NOMO-1 treated with dmso at 0.1 percent for 144 hours (cell line): ENCODE results near the gene ENOPH1.
"Not testable (repeated sequence)": the region's sequence is repeated elsewhere in the genome, so short reads cannot be mapped to it uniquely, and the experiment has no call there.

ENCODE experiments used
- DNase-seq: peaks from one replicate; lab custom pipeline; 2025; ENCODE audit not compliant: unreplicated experiment; lab: John Stamatoyannopoulos, UW

The ENOPH1 gene

DNA sequence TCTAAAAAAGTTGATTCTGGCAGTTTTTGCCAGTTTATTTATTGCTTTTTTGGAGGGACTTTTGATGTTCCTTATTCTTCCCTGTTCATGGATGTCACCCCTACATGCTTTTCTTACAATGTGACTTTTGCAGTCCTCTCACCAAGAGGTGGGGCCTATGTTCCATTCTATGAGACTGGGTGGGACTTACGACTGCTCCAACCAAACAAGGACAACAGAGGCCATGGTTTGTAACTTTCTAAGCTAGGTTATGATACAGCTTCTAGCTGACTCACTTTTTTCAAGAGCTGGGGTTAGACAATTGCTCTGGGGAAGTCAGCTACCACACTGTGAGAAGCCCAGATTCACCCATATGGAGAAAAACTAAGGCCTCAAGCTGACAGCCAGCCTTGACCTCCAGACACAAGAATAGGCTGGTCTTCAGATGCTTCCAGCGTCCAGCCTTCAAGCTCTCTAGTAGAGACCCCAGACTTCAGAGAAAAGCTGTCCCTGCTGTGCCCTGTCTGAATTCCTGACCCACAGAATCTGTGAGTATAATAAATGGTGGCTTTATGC is 39.5 kb downstream of the ENOPH1 start:
- no peak for DNase-seq

DNA sequence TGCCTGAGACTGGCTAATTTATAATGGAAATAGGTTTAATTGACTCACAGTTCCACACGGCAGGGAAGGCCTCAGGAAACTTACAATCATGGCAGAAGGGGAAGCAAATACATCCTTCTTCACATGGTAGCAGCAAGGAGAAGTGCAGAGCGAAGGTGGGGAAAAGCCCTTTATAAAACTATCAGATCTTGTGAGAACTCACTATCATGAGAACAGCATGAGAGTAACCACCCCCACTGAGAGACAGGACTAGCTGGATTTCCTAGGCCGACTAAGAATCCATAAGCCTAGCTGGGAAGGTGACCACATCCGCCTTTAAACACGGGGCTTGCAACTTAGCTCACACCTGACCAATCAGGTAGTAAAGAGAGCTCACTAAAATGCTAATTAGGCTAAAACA is 42.7 kb downstream of the ENOPH1 start:
- not testable (repeated sequence) for DNase-seq

DNA sequence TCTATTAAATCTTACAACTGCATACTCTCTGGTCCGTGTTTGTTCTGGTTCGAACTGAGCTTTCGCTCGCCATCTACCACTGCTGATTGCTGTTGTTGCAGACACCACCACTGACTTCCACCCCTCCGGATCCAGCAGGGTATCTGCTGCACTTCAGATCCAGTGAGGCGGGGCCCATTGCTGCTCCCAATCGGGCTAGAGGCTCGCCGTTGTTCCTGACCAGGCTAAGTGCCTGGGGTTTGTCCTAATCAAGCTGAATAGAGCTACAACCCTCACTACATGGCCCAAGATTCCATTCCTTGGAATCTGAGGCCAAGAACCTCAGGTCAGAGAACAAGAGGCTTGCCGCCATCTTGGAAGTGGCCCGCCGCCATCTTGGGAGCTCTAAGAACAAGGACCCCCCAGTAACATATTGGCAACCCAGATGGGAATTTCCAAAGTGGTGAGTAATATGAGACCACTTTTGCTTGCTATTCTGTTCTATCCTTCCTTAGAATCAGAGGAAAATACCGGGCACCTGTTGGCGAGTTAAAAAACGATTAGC is 43.3 kb downstream of the ENOPH1 start:
- DNase-seq, result no peak

DNA sequence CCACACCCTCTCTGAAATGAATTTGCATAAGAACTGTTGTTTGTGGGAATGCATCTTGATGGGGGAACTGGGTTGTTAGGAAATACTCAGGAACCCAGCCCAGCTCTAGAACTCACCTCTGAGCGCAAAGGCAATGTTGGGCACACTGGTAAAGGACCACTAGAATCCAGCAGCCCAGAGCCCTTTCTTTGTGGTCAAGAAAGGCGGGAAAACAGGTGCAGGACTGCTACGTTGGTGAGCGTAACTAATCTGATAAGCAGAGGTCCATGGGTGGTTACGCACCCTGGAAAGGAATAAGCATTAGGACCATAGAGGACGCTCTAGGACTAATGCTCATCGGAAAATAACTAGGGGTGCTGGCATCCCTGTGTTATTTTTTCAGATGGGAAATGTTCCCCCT is 45.5 kb downstream of the ENOPH1 start:
- DNase-seq, result not testable (repeated sequence)

DNA sequence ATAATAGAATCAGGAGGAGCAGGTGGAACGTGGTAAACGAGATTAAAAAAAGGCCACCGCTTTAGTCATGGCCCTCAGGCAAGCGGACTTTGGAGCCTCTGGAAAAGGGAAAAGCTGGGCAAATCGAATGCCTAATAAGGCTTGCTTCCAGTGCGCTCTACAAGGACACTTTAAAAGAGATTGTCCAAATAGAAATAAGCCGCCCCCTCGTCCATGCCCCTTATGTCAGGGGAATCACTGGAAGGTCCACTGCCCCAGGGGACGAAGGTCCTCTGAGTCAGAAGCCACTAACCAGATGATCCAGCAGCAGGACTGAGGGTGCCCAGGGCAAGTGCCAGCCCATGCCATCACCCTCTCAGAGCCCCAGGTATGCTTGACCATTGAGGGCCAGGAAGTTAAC is 47.1 kb downstream of the ENOPH1 start:
- DNase-seq, result not testable (repeated sequence)

DNA sequence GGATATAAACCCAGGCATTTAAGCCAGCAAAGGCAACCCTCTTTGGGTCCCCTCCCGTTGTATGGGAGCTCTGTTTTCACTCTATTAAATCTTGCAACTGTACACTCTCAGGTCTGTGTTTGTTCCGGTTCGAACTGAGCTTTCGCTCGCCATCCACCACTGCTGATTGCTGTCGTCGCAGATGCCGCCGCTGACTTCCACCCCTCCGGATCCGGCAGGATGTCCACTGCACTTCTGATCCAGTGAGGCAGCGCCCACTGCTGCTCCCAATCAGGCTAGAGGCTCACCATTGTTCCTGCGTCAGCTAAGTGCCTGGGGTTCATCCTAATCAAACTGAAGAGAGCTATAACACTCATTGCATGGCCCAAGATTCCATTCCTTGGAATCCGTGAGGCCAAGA is 49.2 kb downstream of the ENOPH1 start:
- DNase-seq, result no peak

DNA sequence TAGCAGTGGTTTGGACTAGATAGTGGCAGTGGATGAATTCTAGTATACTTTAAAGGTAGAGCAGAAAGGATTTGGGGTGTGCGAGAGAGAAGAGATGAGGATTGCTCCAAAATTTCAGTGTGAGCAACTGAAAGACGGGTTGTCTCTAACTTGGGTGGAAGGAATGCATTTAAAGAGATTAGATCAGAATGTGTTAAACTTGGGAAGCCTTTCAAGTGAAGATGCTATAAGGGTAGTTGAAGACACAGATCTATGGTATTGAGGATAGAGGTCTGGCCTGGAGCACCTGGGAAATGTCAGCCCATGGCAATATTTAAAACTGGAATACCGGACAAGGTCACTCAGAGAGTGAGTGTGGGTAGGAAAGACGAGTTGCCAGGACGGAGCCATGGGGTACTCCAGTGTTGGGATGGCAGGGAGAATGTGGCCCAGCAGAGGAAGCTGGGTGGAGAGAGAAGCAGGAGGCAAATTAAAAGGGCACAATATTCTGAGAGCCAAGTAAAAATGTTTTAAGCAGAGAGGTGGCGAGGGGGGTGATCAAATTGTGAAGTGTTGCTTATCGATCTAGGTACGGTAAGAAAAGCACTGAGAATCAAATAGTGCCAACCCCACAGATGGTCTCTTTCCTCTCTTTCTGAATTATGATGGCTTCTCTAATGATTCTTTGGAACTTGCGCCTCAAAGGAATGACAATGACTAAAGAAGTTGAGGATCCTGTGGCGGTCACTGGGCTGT is 50.5 kb downstream of the ENOPH1 start:
- DNase-seq, result no peak

DNA sequence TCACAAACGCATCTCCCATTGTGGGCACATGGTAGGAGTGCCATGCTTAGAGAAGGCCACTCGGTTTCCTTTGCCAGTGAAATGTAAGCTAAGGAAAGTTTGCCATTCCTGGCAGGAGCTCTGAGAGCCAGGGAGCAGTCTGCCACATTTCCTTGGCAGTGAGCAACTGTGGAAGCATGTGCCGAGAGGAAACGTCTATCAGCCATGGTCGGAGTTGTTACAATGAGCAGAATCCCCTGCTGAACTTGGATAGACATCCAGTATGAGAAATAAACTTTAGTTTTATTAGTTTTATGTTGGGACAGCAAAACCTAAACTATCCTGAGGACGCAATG is 51.1 kb downstream of the ENOPH1 start:
- no peak for DNase-seq

DNA sequence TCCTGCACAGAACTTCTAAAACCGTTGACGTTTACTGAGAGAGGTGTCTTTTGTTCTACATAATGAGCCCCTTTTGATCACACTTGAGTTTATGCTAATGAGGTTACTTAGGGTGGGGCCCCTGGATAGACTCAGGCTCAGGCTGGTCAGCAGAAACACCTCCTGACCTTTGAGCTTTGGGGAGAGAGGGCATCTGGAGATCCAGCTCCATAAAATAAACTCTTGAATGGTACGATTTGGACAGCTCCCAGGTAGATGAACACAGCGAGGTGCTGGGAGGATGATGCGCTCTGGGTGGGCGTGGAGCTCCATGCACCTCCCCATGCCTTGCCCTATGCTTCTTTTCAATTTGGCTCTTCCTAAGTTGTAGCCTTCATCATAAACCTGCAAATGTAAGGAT is 52.0 kb downstream of the ENOPH1 start:
- DNase-seq, result no peak

DNA sequence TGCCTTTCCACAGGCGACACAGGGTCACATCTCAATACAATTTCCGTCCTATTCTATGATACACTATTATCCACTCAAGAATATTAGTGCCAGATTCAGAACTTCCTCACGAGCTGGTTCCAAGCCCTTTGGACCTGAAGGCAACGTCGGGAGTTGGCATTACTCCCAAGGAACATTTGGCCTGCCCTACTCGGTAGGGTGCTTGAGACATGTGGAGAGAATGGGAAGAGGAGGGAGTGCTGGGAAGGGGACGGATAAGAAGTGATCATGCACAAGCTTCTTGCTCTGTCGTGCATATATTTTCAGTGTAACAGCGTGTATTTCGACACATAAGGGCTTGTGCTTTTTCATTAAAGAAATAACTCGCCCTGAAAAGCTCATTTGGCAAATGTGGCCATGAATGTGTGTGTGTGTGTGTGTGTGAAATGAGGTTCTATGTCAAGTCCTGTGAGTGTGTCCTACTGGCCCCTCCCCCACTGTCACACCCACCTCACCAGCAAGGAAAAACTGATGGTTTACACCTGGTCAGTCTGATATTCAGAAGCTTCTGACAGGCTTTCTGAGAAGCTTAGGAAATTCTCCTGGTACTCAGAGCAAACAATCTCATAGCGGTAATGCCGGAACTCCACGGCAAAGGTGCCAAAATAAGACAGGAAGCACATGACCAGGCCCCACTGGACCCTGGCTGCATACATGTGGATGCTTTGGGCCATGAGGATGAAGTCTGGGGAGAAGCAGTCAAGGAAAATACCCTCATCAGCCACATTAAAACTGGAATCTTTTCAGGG is 54.8 kb downstream of the ENOPH1 start:
- no peak for DNase-seq

DNA sequence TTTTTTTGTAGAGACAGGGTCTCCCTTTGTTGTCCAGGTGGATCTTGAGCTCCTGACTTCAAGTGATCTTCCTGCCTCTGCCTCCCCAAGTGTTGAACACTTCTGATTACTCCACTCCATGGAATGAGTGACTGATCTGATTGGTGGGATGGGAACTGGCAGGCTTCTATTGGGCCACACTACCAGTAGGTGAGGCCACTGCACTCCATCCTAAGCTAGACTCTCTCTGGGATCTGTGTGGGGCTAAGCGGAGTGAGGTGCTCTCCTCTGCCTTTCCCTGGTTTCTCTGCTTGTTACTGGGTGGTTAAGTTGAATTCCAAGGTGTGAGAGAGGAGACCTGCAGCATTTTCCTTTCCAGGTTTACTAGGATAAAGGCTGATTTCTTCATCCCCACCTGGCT is 58.7 kb downstream of the ENOPH1 start:
- no peak for DNase-seq

DNA sequence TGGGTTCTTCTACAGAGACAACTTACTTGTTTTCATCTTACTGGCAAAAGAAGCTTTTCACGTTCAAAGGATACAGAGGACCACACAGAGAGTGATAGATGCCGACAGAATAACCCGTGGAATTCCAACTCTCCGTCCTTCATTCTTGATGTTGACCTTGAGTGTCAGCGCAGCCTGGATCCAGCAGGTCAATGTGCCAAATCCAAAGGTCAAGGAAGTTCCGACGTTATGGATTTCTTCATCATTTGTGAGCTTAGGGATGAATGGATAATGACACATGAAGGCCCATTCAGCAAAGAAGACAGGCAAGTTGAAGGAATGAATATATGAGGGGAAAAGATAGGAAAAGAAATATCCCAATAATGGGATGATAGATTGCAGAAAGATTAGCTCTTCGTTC is 59.6 kb downstream of the ENOPH1 start:
- no peak for DNase-seq

DNA sequence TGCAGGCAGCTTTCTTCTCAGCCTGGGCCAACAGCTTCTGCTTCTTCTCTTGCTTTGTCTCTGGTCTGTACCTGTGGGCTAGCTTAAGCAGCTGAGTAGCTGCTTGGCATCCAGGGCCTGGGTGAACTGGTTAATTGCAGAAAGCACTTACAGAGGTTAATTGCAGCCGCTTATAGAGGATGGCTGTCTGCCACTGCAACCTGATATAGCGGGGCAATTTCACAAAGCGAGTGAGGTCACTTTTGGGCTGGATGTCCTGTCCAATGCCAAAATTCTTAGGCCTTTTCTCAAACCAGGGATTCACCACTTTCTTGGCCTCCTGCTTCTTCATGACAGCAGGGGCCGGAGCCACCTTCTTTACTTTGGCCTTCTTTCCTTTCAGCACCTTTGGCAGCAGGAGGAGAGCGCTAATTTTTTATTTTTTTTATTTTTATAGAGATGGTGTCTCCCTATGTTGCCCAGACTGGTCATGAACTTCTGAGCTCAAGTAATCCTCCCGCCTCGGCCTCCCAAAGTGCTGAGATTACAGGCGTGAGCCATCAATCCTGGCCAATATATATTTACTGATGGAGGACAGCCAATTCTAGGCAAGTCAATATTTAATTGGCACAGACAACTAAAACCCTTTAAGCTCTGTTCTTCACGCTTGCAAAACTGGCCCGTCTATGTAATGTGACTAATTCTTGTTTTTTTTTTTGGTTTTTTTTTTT is 61.0 kb downstream of the ENOPH1 start:
- no peak for DNase-seq

DNA sequence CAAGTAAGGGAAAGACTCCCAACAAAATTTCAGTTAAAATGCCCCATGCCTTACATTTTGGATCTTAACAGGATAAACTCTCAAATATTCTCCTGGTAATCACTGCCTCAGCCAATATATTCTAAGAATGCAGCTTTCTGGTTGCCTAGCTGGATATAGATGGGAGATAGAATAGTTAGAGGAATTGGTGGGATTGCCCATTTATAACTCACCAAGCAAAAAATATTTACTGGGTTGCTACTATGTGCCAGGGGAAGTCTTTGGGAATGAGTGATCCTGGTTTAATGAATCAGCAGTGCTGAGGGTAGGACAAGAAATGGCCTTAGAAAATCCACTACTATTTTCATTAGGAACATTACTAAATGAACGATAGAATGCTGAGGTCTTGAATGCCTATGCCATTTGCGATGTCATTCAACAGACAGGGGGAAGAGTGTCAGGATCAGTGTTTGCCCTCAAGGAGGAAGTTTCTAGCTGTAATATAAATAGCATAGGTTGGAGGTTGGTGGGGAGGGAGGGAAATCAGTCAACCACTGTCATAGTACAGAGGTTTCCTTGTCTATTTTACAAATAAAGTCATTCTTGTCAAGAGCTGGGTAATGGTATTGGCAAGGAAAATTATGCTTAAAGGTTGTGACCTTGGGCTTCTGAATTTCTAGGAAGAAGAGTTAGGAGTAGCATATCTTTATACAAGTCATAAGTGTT is 63.5 kb downstream of the ENOPH1 start:
- DNase-seq, result no peak

DNA sequence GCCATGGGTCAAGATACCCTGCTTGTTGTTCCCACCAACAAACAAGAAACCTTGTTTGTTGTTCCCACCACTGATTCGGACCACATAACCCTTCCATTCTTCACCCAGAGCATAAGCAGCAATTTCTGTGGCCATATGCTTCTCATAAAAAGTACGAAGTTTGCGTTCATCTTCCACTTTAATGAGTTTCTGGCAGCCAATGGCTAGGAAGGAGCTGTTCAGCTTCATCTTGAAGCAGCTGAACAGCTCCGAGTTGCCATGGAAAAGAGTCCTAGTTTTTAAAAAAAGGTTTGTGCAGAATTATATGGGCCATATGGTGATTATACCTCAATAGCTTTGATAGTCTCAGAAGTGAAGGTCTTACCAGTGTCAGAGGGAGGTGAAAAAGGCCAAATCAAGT is 65.3 kb downstream of the ENOPH1 start:
- DNase-seq, result no peak

DNA sequence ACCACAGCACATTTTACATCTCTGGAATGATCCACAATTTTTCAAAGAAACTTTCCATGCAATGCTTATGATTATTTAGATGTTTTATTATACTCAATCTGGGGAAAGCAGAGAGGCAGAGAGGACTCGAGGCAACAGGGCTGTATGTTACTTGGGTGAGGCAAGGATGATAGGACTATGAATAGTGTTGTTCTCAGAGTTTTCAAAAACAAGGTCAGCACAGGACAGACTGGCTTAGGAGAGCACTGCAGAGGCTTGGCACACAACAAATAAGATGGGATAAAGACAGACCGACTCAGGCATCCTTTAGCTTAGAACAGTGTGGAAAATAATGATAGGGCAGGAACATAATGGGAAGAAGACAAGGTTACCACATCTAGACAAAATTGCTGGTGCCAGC is 66.0 kb downstream of the ENOPH1 start:
- DNase-seq, result no peak

DNA sequence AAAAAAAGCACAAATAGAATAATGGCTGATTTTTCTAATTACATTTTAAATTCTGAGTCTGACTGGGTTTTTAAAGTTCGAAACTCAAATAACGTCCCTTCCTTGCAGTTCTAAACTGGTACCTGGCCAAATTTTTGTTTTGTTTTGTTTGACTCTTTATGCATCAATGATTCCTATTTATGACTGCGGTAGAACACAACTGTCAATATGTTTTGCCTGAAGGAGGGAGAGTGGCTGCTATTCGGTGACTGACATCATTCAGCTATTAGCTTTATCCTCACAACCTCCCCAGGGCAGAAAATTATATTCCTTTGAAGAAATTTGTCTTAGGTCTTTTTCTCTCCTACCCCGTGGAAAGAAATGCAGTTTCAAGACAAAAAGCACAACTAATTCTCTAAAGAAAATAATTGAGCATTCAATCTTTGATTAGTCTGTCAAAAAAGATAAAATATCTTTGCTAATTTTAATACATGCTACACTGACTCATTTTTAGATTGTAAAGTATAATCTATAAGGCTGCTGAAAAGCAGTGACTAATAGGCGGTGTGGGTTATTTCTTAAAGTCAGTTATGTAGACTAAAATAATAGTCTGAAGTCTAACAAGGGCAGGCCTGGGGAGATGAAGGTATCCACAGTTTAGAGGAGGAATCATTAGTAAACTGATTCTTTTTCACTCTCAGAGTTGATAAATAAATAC is 69.5 kb downstream of the ENOPH1 start:
- DNase-seq, result no peak

DNA sequence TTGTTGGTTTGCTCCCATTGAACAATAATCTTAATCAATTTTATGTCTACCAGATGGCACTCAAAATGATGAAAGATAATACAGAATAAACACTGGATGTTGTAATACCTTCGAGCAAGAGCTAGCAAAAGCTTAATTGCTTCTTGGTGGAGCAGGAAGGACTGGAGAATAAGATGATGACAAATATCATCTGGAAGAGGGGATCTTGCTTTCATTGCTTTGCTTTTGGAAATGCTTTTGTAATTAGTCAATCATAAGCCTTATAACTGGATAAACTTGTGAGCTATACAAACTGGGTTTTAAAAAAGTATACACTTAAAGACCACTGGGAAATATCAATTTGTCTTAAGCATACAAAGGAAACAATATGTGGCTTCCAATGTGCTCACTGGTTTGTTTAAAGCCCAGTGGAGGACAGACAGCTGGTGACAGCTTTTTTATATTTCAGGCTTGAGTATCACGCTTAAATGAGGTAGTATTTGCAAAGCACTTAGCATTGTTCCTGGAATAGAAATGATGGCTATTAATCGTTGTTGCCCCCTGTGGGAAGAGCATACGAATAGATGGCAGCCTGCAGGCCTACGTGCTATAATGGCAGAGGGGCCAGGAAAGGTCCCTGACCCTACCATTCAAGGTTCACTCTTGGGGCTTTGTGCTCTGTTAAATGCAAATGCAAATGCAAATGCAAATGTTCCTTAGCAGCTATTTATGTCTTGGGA is 70.2 kb downstream of the ENOPH1 start:
- no peak for DNase-seq

DNA sequence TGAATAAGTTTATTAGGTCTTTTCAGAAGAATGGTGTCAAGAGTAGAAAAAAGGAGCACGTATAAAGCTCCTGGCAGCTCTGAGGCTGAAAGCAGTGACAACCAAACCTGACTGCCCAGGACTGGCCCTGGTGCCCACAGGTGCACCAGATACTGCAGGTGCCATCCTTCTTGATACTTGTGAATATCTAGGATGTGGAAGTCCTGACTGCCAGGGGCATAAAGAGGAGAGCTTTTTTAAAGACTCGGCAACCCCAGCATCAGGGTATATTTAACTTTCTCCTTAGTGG is 70.7 kb downstream of the ENOPH1 start:
- DNase-seq, result no peak

DNA sequence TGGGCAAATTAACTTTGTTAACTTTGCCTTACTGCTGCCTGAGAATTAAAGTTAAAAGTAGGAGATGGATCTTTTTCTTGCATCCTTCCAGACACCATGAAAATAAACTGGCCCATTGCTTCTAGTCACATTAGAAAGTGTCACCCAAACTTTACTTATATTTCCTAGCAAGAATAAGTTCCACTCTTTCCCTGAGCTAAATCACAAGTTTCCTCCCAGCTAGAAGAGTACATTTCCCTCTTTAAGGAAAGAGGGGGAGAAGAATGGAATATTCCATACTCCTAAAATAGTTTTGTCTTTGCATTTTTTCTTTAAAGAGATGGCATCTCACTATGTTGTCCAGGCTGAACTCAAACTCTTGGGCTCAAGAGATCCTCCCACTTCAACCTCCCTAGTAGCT is 77.6 kb downstream of the ENOPH1 start:
- DNase-seq, result no peak
